HepG2 (cell line): ENCODE results near the gene FGF19. TPM values are rescaled to one million over a fixed set of nuclear protein-coding genes. Genes with fewer than 3 reads are reported as not detected.
A peak's percentile ranks its signal among the peaks of the same experiment; 100 is the strongest.

Experiments
- E2F2 ChIP-seq: sonication (generic); formaldehyde crosslinking; IDR thresholded peaks from 2 replicates; pipeline ENCODE4 v1.4.0; 2020; ENCODE audit warnings: missing genetic modification reagents, borderline replicate concordance
- HNRNPH1 ChIP-seq: fragments of 200-400 bp; formaldehyde crosslinking; optimal IDR thresholded peaks from 2 replicates; pipeline ENCODE3; 2017; ENCODE audit warnings: mild to moderate bottlenecking, low read depth, low read length
- HOXA3 ChIP-seq: sonication (generic); formaldehyde crosslinking; IDR thresholded peaks from 2 replicates; pipeline ENCODE4 v1.5.0; 2020; ENCODE audit warnings: missing genetic modification reagents
- IRF2 ChIP-seq: IDR thresholded peaks from 2 replicates; pipeline ENCODE4 v1.6.1; 2018; ENCODE audit warnings: missing genetic modification reagents, missing compliant biosample characterization
- KLF15 ChIP-seq: sonication (generic); formaldehyde crosslinking; IDR thresholded peaks from 2 replicates; pipeline ENCODE4 v1.8.1; 2023; ENCODE audit warnings: borderline replicate concordance, mild to moderate bottlenecking, inconsistent platforms, missing genetic modification reagents, mixed read lengths
- NFYC ChIP-seq: IDR thresholded peaks from 2 replicates; pipeline ENCODE4 v1.6.1; 2016; ENCODE audit warnings: missing genetic modification reagents, missing compliant biosample characterization
- ONECUT2 ChIP-seq: sonication (generic); formaldehyde crosslinking; IDR thresholded peaks from 2 replicates; pipeline ENCODE4 v1.4.0; 2020; ENCODE audit warnings: missing genetic modification reagents
- POGK ChIP-seq: sonication (generic); formaldehyde crosslinking; conservative IDR thresholded peaks from 2 replicates; pipeline ENCODE4 v1.8.0; 2022; ENCODE audit warnings: mild to moderate bottlenecking, moderate library complexity, missing genetic modification reagents
- ZIK1 ChIP-seq: sonication (generic); formaldehyde crosslinking; IDR thresholded peaks from 2 replicates; pipeline ENCODE4 v1.5.0; 2020; ENCODE audit warnings: mild to moderate bottlenecking, low read depth, missing genetic modification reagents, borderline replicate concordance
- ZNF207 ChIP-seq: fragments of 450-650 bp; IDR thresholded peaks from 2 replicates; pipeline ENCODE4 v1.6.1; 2016; ENCODE audit warnings: antibody characterized with exemption, borderline replicate concordance
- ZNF275 ChIP-seq: sonication (generic); formaldehyde crosslinking; IDR thresholded peaks from 2 replicates; pipeline ENCODE4 v1.8.0; 2022; ENCODE audit warnings: missing genetic modification reagents, mild to moderate bottlenecking, inconsistent platforms, borderline replicate concordance
- ZNF276 ChIP-seq: sonication (generic); formaldehyde crosslinking; IDR thresholded peaks from 2 replicates; pipeline ENCODE4 v1.4.0; 2020; ENCODE audit warnings: mild to moderate bottlenecking, low read depth, missing genetic modification reagents
- ZNF280D ChIP-seq: sonication (generic); formaldehyde crosslinking; IDR thresholded peaks from 2 replicates; pipeline ENCODE4 v1.5.1; 2020; ENCODE audit warnings: mild to moderate bottlenecking, missing genetic modification reagents
- ZNF567 ChIP-seq: sonication (generic); formaldehyde crosslinking; IDR thresholded peaks from 2 replicates; pipeline ENCODE4 v1.8.1; 2023; ENCODE audit warnings: mild to moderate bottlenecking, missing genetic modification reagents, borderline replicate concordance
- ZNF569 ChIP-seq: sonication (generic); formaldehyde crosslinking; IDR thresholded peaks from 2 replicates; pipeline ENCODE4 v1.5.0; 2020; ENCODE audit warnings: mild to moderate bottlenecking, missing genetic modification reagents, moderate library complexity, borderline replicate concordance
- ZNF652 ChIP-seq: IDR thresholded peaks from 2 replicates; pipeline ENCODE4 v1.6.1; 2016; ENCODE audit warnings: low read depth, borderline replicate concordance
- ZNF737 ChIP-seq: sonication (generic); formaldehyde crosslinking; IDR thresholded peaks from 2 replicates; pipeline ENCODE4 v1.5.0; 2020; ENCODE audit warnings: missing genetic modification reagents, mild to moderate bottlenecking, borderline replicate concordance
- ZNF780A ChIP-seq: sonication (generic); formaldehyde crosslinking; IDR thresholded peaks from 2 replicates; pipeline ENCODE4 v1.8.0; 2022; ENCODE audit warnings: mild to moderate bottlenecking, missing genetic modification reagents, moderate library complexity
- polyA plus RNA-seq, 8 experiments: library from polyadenylated mRNA; depleted of rRNA in 3 of 8; stranded (reverse) in 7 of 8; unstranded in 1 of 8; fragments of >200 nt; fragmentation: Illumina TruSeq in 4 of 8; extraction: Trizol in 4 of 8; gene quantifications; 2 replicates each; pipeline versions ENCODE4 v1.2.1 to v1.2.3, GENCODE V29; 2011 to 2016; ENCODE audit warnings: low read depth in 4 of 8, missing spikeins in 1 of 8, mixed read lengths in 1 of 8; ENCODE audit not compliant: insufficient read depth in 1 of 8
- total RNA-seq, 5 experiments: library from RNA; depleted of rRNA; stranded (reverse); fragments of >200 nt; fragmentation: Illumina TruSeq; extraction: Trizol; gene quantifications; 2 replicates each; pipeline ENCODE4 v1.2.3, GENCODE V29; 2016; ENCODE audit warnings: low read depth in 1 of 5

The FGF19 gene
- total and polyA plus RNA-seq, 2 of the 13 experiments (the other 11 are each of a cell fraction or from before 2014, with no cell fraction given): 0.07 TPM; not detected in 1

GRCh38 chr11:69700278-69701140 is 3.3 kb downstream of the FGF19 start (continued):
- peak; percentile 48; the same call in 1 of the 2 replicates for TF ChIP-seq IRF2 (CRISPR knock-in tag)
- TF ChIP-seq ZNF280D (CRISPR knock-in tag): no peak
- no peak for TF ChIP-seq NFYC (CRISPR knock-in tag)
- TF ChIP-seq HOXA3: peak; percentile 67; the same call in 1 of the 2 replicates
- TF ChIP-seq E2F2 (CRISPR knock-in tag): no peak
- TF ChIP-seq KLF15 (CRISPR knock-in tag): no peak
- no peak for TF ChIP-seq ZNF567 (CRISPR knock-in tag)
- no peak for TF ChIP-seq ZNF276 (CRISPR knock-in tag)
- no peak for TF ChIP-seq ZNF275 (CRISPR knock-in tag)
- TF ChIP-seq ZNF780A: 0 out of 2 replicates have a peak, but pooled peaks have one; percentile 51
- TF ChIP-seq ZNF569 (CRISPR knock-in tag): no peak
- TF ChIP-seq ZNF652 (CRISPR knock-in tag): no peak
- TF ChIP-seq ZNF737: no peak; the same call in 1 of the 2 replicates
- no peak for TF ChIP-seq HNRNPH1
- no peak for TF ChIP-seq ZIK1 (CRISPR knock-in tag)
- TF ChIP-seq POGK (CRISPR knock-in tag): 0 out of 2 replicates have a peak, but pooled peaks have one; percentile 46
- TF ChIP-seq ZNF207: no peak
- no peak for TF ChIP-seq ONECUT2
